HFFc6 (cell line): ENCODE data around the gene XPNPEP1. TPM values are rescaled to one million over a fixed set of nuclear protein-coding genes. Genes with fewer than 3 reads are reported as not detected.
A peak's percentile ranks its signal among the peaks of the same experiment; 100 is the strongest.

Source experiments
- DNase-seq: peaks from one replicate; pipeline ENCODE4 v3.0.0-alpha.2; 2018
- H3K27ac Mint-ChIP-seq: 2 replicates; pipeline ENCODE4 v1.8.0; 2020; ENCODE audit warnings: mild to moderate bottlenecking, mixed read lengths
- H3K27me3 Mint-ChIP-seq: 2 replicates; pipeline ENCODE4 v1.8.0; 2021; ENCODE audit warnings: mild to moderate bottlenecking, moderate library complexity, mixed read lengths; ENCODE audit not compliant: insufficient read depth
- H3K36me3 Mint-ChIP-seq: 2 replicates; pipeline ENCODE4 v1.8.0; 2021; ENCODE audit warnings: low read depth, mixed read lengths
- H3K4me1 Mint-ChIP-seq: 2 replicates; pipeline ENCODE4 v1.8.0; 2020; ENCODE audit warnings: low read depth, mixed read lengths
- H3K4me3 Mint-ChIP-seq: 2 replicates; pipeline ENCODE4 v1.8.0; 2020; ENCODE audit warnings: mild to moderate bottlenecking, moderate library complexity, mixed read lengths
- H3K9me3 Mint-ChIP-seq: 2 replicates; pipeline ENCODE4 v1.8.0; 2020; ENCODE audit warnings: mild to moderate bottlenecking, mixed read lengths
- CTCF ChIP-seq: fragments of 200-600 bp; sonication (generic); IDR thresholded peaks from 2 replicates; pipeline ENCODE4 v1.5.0; 2021; ENCODE audit warnings: antibody characterized with exemption, mild to moderate bottlenecking
- total RNA-seq, 6 experiments: library from RNA; stranded (reverse); fragmentation: NEBNext Ultra II Directional; extraction: Animal tissue kit (Norgen Biotek cat#: 25700); gene quantifications; 2 replicates in 1 of 6; 3 replicates in 5 of 6; pipeline ENCODE4 v1.2.3, GENCODE V29; 2021

XPNPEP1 gene
- total RNA-seq, 6 experiments from 2014 or later: 54.1 to 62.7 (median 58.9) TPM

DNA sequence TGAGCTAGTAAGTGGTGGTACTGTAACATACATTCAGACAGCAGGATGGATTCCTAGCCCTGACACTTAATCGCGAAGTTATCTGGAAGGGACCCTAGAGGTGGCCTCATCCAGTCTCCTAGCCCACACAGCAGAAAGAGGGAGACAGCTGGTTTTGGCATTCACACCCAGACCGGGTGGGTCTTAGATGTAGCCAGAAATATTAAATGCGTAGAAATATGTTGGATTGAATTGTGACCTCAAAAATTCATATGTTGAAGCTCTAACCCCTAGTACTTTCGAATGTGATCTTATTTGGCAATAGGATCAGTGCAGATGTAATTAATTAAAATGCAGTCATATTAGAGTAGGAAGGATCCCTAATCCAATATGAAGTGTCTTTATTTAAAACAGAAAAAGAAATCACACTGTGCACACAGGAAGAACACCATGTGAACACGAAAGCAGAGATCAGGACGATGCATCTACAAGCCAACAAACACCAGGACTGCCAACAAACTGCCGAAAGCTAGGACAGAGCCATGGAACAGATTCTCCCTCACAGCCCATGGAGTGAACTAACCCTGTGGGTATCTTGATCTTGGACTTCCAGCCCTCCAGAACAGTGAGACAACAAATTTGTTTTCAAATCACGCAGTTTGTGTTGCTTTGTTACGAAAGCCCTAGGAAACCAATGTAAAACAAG, 2.9 kb upstream of the XPNPEP1 start:
- DNase-seq: no peak
- H3K36me3 Mint-ChIP-seq: peaks cover 5% of the 10 kb centered on the region; the same call in 1 of the 2 replicates
- no peak overlapping the region for H3K4me3 Mint-ChIP-seq
- peaks cover 5% of the 10 kb centered on the region; the same call in 1 of the 2 replicates for H3K27me3 Mint-ChIP-seq
- H3K4me1 Mint-ChIP-seq: peaks cover 55% of the 10 kb centered on the region
- H3K27ac Mint-ChIP-seq: no peak overlapping the region
- no peak for TF ChIP-seq CTCF
- no peaks in the 10 kb centered on the region for H3K9me3 Mint-ChIP-seq

- peaks cover 5% of the 10 kb centered on the region; the same call in 1 of the 2 replicates for H3K27me3 Mint-ChIP-seq
- DNase-seq: no peak
- H3K36me3 Mint-ChIP-seq: peaks cover 14% of the 10 kb centered on the region; the same call in 1 of the 2 replicates
- TF ChIP-seq CTCF: no peak
- H3K27ac Mint-ChIP-seq: no peak overlapping the region
- H3K9me3 Mint-ChIP-seq: no peaks in the 10 kb centered on the region
- peaks cover 54% of the 10 kb centered on the region for H3K4me1 Mint-ChIP-seq
- H3K4me3 Mint-ChIP-seq: no peak overlapping the region
These were observed 1.8 kb upstream of the XPNPEP1 start for GRCh38 chr10:109924967-109925620.

DNA sequence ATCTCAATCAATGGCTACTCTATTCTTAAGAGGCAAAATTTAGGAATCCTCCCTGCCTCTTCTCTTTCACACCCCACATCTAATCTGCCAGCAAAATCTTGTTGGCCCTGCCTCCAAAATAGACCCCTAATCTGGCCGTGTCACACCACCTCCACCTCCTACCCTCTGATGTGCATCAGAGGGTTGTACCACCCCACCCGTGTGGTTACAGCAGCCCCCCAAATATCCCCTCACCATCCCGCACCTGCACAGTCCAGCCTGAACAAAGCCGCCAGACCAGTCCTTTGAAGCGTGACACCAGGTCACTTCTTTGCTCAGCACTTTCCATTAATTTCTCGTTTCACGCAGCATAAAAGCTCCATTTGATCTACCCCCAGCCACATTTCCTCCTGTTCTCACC, 776 bp upstream of the XPNPEP1 start:
- Mint-ChIP-seq H3K36me3 (peaks cover 18% of the 10 kb centered on the region; the same call in 1 of the 2 replicates), H3K27ac (peak overlapping the region; percentile 30), H3K27me3 (peaks cover 2% of the 10 kb centered on the region; the same call in 1 of the 2 replicates), H3K9me3 (no peaks in the 10 kb centered on the region), H3K4me1 (peaks cover 45% of the 10 kb centered on the region), H3K4me3 (peak overlapping the region; percentile 95)
- TF ChIP-seq CTCF: no peak
- DNase-seq: no peak

- Mint-ChIP-seq H3K9me3 (no peaks in the 10 kb centered on the region), H3K27me3 (peaks cover 1% of the 10 kb centered on the region; the same call in 1 of the 2 replicates), H3K4me3 (peak overlapping the region; percentile 95), H3K4me1 (peaks cover 45% of the 10 kb centered on the region), H3K36me3 (peaks cover 18% of the 10 kb centered on the region; the same call in 1 of the 2 replicates), H3K27ac (peak overlapping the region; percentile 88)
- DNase-seq: no peak
- TF ChIP-seq CTCF: no peak
These were observed 844 bp downstream of the XPNPEP1 start for GRCh38 chr10:109922358-109922975.

- Mint-ChIP-seq H3K4me1 (peaks cover 46% of the 10 kb centered on the region), H3K9me3 (no peaks in the 10 kb centered on the region), H3K27me3 (peaks cover under 1% of the 10 kb centered on the region; the same call in 1 of the 2 replicates), H3K27ac (no peak overlapping the region), H3K4me3 (no peak overlapping the region), H3K36me3 (peaks cover 28% of the 10 kb centered on the region)
- TF ChIP-seq CTCF: no peak
- DNase-seq: no peak
These were observed 3.3 kb downstream of the XPNPEP1 start for GRCh38 chr10:109920016-109920415.
